Measurements from ENCODE around the gene JMJD6.
A peak's percentile ranks its signal among the peaks of the same experiment; 100 is the strongest.
"Not testable (repeated sequence)": the region's sequence is repeated elsewhere in the genome, so short reads cannot be mapped to it uniquely, and the experiment has no call there.

Gene JMJD6

GRCh38 chr17:76733618-76733957 lies 7.2 kb upstream of the JMJD6 start:
- H3K27me3 ChIP-seq (ENCODE audit: insufficient read depth, poor library complexity, severe bottlenecking), result no peaks in the 10 kb centered on the region
- DNase-seq (ENCODE audit: low read depth in 1 of 2, low spot score in 1 of 2), result no peak
- TF ChIP-seq GABPA (IDR thresholded peaks at IDR 0.05; ENCODE audit: low read depth), result no peak
- TF ChIP-seq CTCF (IDR thresholded peaks at IDR 0.05; ENCODE audit: insufficient read depth, low read length), result no peak
- no peak; the same call in 1 of the 2 replicates for TF ChIP-seq POLR2AphosphoS5 (IDR thresholded peaks at IDR 0.05; ENCODE audit: low read depth)
- no peak for TF ChIP-seq SPI1 (IDR thresholded peaks at IDR 0.05; ENCODE audit: borderline replicate concordance, low read depth)
- no peak for TF ChIP-seq REST (IDR thresholded peaks at IDR 0.05; ENCODE audit: insufficient replicate concordance, low read depth)
- peak overlapping the region; percentile 89; the same call in 1 of the 2 replicates for H3K4me3 ChIP-seq (replicated peaks; ENCODE audit: insufficient read depth, low read length)
- H3K27ac ChIP-seq (replicated peaks), result peak overlapping the region; percentile 98

- no peak for DNase-seq (ENCODE audit: low read depth in 1 of 2, low spot score in 1 of 2)
- TF ChIP-seq SPI1 (IDR thresholded peaks at IDR 0.05; ENCODE audit: borderline replicate concordance, low read depth) (no peak), GABPA (IDR thresholded peaks at IDR 0.05; ENCODE audit: low read depth) (no peak), CTCF (IDR thresholded peaks at IDR 0.05; ENCODE audit: insufficient read depth, low read length) (no peak), REST (IDR thresholded peaks at IDR 0.05; ENCODE audit: insufficient replicate concordance, low read depth) (no peak), POLR2AphosphoS5 (IDR thresholded peaks at IDR 0.05; ENCODE audit: low read depth) (no peak; the same call in none of the 2 replicates)
- no peaks in the 10 kb centered on the region for H3K27me3 ChIP-seq (ENCODE audit: insufficient read depth, poor library complexity, severe bottlenecking)
- H3K4me3 ChIP-seq (replicated peaks; ENCODE audit: insufficient read depth, low read length), result no peak overlapping the region
- H3K27ac ChIP-seq (replicated peaks), result peak overlapping the region; percentile 98
Observed at GRCh38 chr17:76732734-76733617, 6.6 kb upstream of the JMJD6 start.

- DNase-seq (ENCODE audit: low read depth in 1 of 2, low spot score in 1 of 2); H3K27me3 ChIP-seq (ENCODE audit: insufficient read depth, poor library complexity, severe bottlenecking); H3K4me3 ChIP-seq (replicated peaks; ENCODE audit: insufficient read depth, low read length): not testable (repeated sequence)
- peak overlapping the region; percentile 2; the same call in 1 of the 2 replicates for H3K27ac ChIP-seq (replicated peaks)
- TF ChIP-seq POLR2AphosphoS5 (IDR thresholded peaks at IDR 0.05; ENCODE audit: low read depth), result peak; percentile 42; the same call in 1 of the 2 replicates
Observed at GRCh38 chr17:76731800-76732733, 5.7 kb upstream of the JMJD6 start.

Data from HL-60 (cell line).